Naive thymus-derived CD4-positive, alpha-beta T cell (primary cell): ENCODE measurements around the gene ZNF165. TPM values are rescaled to one million over a fixed set of nuclear protein-coding genes. Genes with fewer than 3 reads are reported as not detected.
A peak's percentile ranks its signal among the peaks of the same experiment; 100 is the strongest.

Experiments used
- ATAC-seq: fragments of 150-1000 bp; cut with Tn5 transposase; 2 replicates; pipeline ENCODE4 v1.10.0; 2021; ENCODE audit warnings: mild to moderate bottlenecking, moderate library complexity
- CTCF ChIA-PET: fragments of 350-600 bp; sonication (Branson Sonifier 250); formaldehyde crosslinking; loops from one replicate; lab custom pipeline; 2021; ENCODE audit warnings: antibody characterized with exemption; lab: Charles Lee
- POLR2A ChIA-PET: fragments of 350-600 bp; sonication (Branson Sonifier 250); formaldehyde crosslinking; loops from one replicate; lab custom pipeline; 2021; ENCODE audit warnings: antibody characterized with exemption, inconsistent platforms; lab: Charles Lee
- DNase-seq, 9 donors: peaks; one replicate each; pipeline versions ENCODE4 v3.0.0 to v3.0.0-alpha.2; 2020 to 2022; ENCODE audit warnings: mixed read lengths in 1 of 9
- H3K27ac ChIP-seq: one replicate; pipeline ENCODE4 v1.7.0; 2013; ENCODE audit warnings: mild to moderate bottlenecking, low read depth, low read length, moderate library complexity
- H3K27me3 ChIP-seq, 2 donors: one replicate each; pipeline ENCODE4 v1.7.0; 2013; ENCODE audit warnings: low read length in 2 of 2, mild to moderate bottlenecking in 2 of 2, moderate library complexity in 2 of 2; ENCODE audit not compliant: control insufficient read depth in 2 of 2, insufficient read depth in 2 of 2
- H3K36me3 ChIP-seq, 3 experiments: 1 replicate in 2 of 3; 2 replicates in 1 of 3; pipeline ENCODE4 v1.7.0; 2013; ENCODE audit warnings: low read length in 3 of 3, mild to moderate bottlenecking in 3 of 3, moderate library complexity in 1 of 3; ENCODE audit not compliant: insufficient read depth in 3 of 3, control insufficient read depth in 2 of 3
- H3K4me1 ChIP-seq, 2 donors: one replicate each; pipeline ENCODE4 v1.7.0; 2013; ENCODE audit warnings: low read length in 2 of 2, mild to moderate bottlenecking in 2 of 2, moderate library complexity in 1 of 2; ENCODE audit not compliant: control insufficient read depth in 2 of 2, insufficient read depth in 2 of 2
- H3K4me3 ChIP-seq: 2 replicates; pipeline ENCODE4 v1.7.0; 2013; ENCODE audit warnings: mild to moderate bottlenecking, low read length
- H3K9me3 ChIP-seq, 3 experiments: 1 replicate in 2 of 3; 2 replicates in 1 of 3; pipeline ENCODE4 v1.7.0; 2013; ENCODE audit warnings: low read length in 3 of 3; ENCODE audit not compliant: control insufficient read depth in 2 of 3
- H3K27ac Mint-ChIP-seq, 9 donors: one replicate each; pipeline ENCODE4 v1.8.0; 2020 to 2022; ENCODE audit warnings: mixed read lengths in 9 of 9, mild to moderate bottlenecking in 8 of 9, moderate library complexity in 5 of 9, inconsistent platforms in 2 of 9
- H3K27me3 Mint-ChIP-seq, 5 donors: one replicate each; pipeline ENCODE4 v1.8.0; 2021 to 2022; ENCODE audit warnings: mixed read lengths in 5 of 5, mild to moderate bottlenecking in 1 of 5
- H3K36me3 Mint-ChIP-seq, 5 donors: one replicate each; pipeline ENCODE4 v1.8.0; 2020 to 2022; ENCODE audit warnings: mixed read lengths in 5 of 5, mild to moderate bottlenecking in 3 of 5, inconsistent platforms in 1 of 5
- H3K4me1 Mint-ChIP-seq, 7 donors: one replicate each; pipeline ENCODE4 v1.8.0; 2020 to 2022; ENCODE audit warnings: mixed read lengths in 7 of 7, mild to moderate bottlenecking in 3 of 7, inconsistent platforms in 1 of 7
- H3K4me3 Mint-ChIP-seq, 10 donors: one replicate each; pipeline ENCODE4 v1.8.0; 2020 to 2022; ENCODE audit warnings: mild to moderate bottlenecking in 10 of 10, mixed read lengths in 10 of 10, moderate library complexity in 6 of 10, inconsistent platforms in 2 of 10
- H3K9me3 Mint-ChIP-seq, 11 donors: one replicate each; pipeline ENCODE4 v1.8.0; 2020 to 2022; ENCODE audit warnings: mixed read lengths in 11 of 11, mild to moderate bottlenecking in 4 of 11, inconsistent platforms in 1 of 11, moderate library complexity in 1 of 11
- intact Hi-C, 2 donors: fragments of 100-400 bp; cut with micrococcal nuclease; formaldehyde crosslinking; loops; one replicate each; pipeline ENCODE4 v1.15.1; 2023
- polyA plus RNA-seq, 2 donors: library from polyadenylated mRNA; unstranded; fragments of 300-500 nt; fragmentation: Illumina TruSeq; gene quantifications; one replicate each; pipeline ENCODE4 v1.2.3, GENCODE V29; 2021
- total RNA-seq, 6 experiments: library from RNA in 5 of 6; stranded (reverse) in 5 of 6; gene quantifications; 1 replicate in 5 of 6; 2 replicates in 1 of 6; pipeline ENCODE4 v1.2.3 and lab custom pipeline; 2021 to 2026

ZNF165 gene
- total and polyA plus RNA-seq, 7 experiments from 2014 or later = 0.41 to 6.5 (median 1.1) TPM

GRCh38 chr6:28124971-28125353 is 44.6 kb downstream of the ZNF165 start:
- Histone ChIP-seq H3K4me1 (peaks cover 12 to 16% of the 10 kb centered on the region in 2 donors), H3K27ac (peak overlapping the region; percentile 93), H3K27me3 (no peaks in the 10 kb centered on the region), H3K9me3 (no peaks in the 10 kb centered on the region), H3K4me3 (peak overlapping the region; percentile 86), H3K36me3 (peaks cover 0 to 25% (median 0%) of the 10 kb centered on the region in 3 experiments)
- peak overlapping the region; percentile 83 to 99 (median 96) for H3K27ac Mint-ChIP-seq
- no peaks in the 10 kb centered on the region for H3K9me3 Mint-ChIP-seq
- no peaks in the 10 kb centered on the region for H3K27me3 Mint-ChIP-seq
- ChIA-PET CTCF (interaction anchor here (0.7 to 2.1 kb wide), 3 partner anchors 9 to 20 kb away, joined by 3 to 4 read pairs (median 3); no protein-coding TSS in a partner anchor), POLR2A (interaction anchor here (0.9 to 7.6 kb wide), 8 partner anchors 14 to 294 kb away, joined by 3 to 75 read pairs (median 4); partner anchors contain the start of genes ZKSCAN4, ZKSCAN8 and ZSCAN26)
- H3K4me3 Mint-ChIP-seq = peak overlapping the region; percentile 80 to 98 (median 95)
- DNase-seq (peak in 6 of 9 donors; percentile 40 to 70 (median 56)), ATAC-seq (peak; percentile 80)
- intact Hi-C loops = loop anchor here (1.0 kb wide), 8 partner anchors 11 to 274 kb away; partner anchors contain the start of genes ZKSCAN8 (in 2 of the 2), ZKSCAN4 (in 1 of the 2), ZSCAN12 (in 1 of the 2) and ZSCAN26 (in 1 of the 2)
- peaks cover 0 to 35% (median 9%) of the 10 kb centered on the region in 5 donors for H3K36me3 Mint-ChIP-seq
- H3K4me1 Mint-ChIP-seq = peaks cover 35 to 60% (median 51%) of the 10 kb centered on the region in 7 donors

GRCh38 chr6:28125401-28125800 is 45.0 kb downstream of the ZNF165 start:
- peaks cover 0 to 21% (median 0%) of the 10 kb centered on the region in 3 experiments for H3K36me3 ChIP-seq
- Mint-ChIP-seq H3K4me1 (peaks cover 35 to 63% (median 52%) of the 10 kb centered on the region in 7 donors), H3K27me3 (no peaks in the 10 kb centered on the region), H3K4me3 (peak overlapping the region; percentile 80 to 98 (median 95)), H3K27ac (peak overlapping the region; percentile 83 to 99 (median 96)), H3K9me3 (no peaks in the 10 kb centered on the region), H3K36me3 (peaks cover 0 to 30% (median 6%) of the 10 kb centered on the region in 5 donors)
- CTCF ChIA-PET = interaction anchor here (0.7 to 2.1 kb wide), 3 partner anchors 11 to 231 kb away, joined by 3 to 4 read pairs (median 4); no protein-coding TSS in a partner anchor
- H3K4me3 ChIP-seq = peak overlapping the region; percentile 19
- peak overlapping the region; percentile 93 for H3K27ac ChIP-seq
- intact Hi-C loops = no loop called here
- H3K27me3 ChIP-seq = no peaks in the 10 kb centered on the region
- ATAC-seq (peak; percentile 33), DNase-seq (peak in 5 of 9 donors; percentile 11 to 28 (median 15))
- H3K4me1 ChIP-seq = peaks cover 12 to 16% of the 10 kb centered on the region in 2 donors
- H3K9me3 ChIP-seq = no peaks in the 10 kb centered on the region
- POLR2A ChIA-PET = interaction anchor here (0.9 to 7.6 kb wide), 4 partner anchors 14 to 232 kb away, joined by 3 to 75 read pairs (median 4); partner anchors contain the start of gene ZKSCAN8

- Mint-ChIP-seq H3K27ac (peak overlapping the region in 8 of 9 donors; percentile 14 to 82 (median 68)), H3K4me1 (peaks cover 26 to 74% (median 64%) of the 10 kb centered on the region in 7 donors), H3K4me3 (peak overlapping the region in 3 of 10 donors; percentile 11 to 31 (median 23)), H3K9me3 (peaks cover 0 to 1% (median 0%) of the 10 kb centered on the region in 11 donors), H3K36me3 (peaks cover 0 to 9% (median 0%) of the 10 kb centered on the region in 5 donors), H3K27me3 (no peaks in the 10 kb centered on the region)
- Histone ChIP-seq H3K27me3 (no peaks in the 10 kb centered on the region), H3K36me3 (peaks cover 0 to 11% (median 0%) of the 10 kb centered on the region in 3 experiments), H3K27ac (peak overlapping the region; percentile 29), H3K4me1 (peaks cover 10 to 11% of the 10 kb centered on the region in 2 donors), H3K4me3 (no peak overlapping the region), H3K9me3 (no peaks in the 10 kb centered on the region)
- ATAC-seq (no peak), DNase-seq (peak in 5 of 9 donors; percentile 7 to 31 (median 15))
- intact Hi-C loops = loop anchor here (1.0 to 10.0 kb wide), 5 partner anchors 222 to 1979 kb away; partner anchors contain the start of gene ZNF311 (in 1 of the 2)
- CTCF ChIA-PET = interaction anchor here (0.7 to 1.5 kb wide), 2 partner anchors 9 to 222 kb away, joined by 3 to 4 read pairs; partner anchors contain the start of gene ZSCAN16
- POLR2A ChIA-PET = interaction anchor here (0.6 kb wide), 1 partner anchor 26 kb away, joined by 3 read pairs; no protein-coding TSS in a partner anchor
Observed at GRCh38 chr6:28134015-28134414, 53.6 kb downstream of the ZNF165 start.

- no peak overlapping the region for H3K4me3 ChIP-seq
- H3K4me1 ChIP-seq = peaks cover 10 to 11% of the 10 kb centered on the region in 2 donors
- ChIA-PET POLR2A (interaction anchor here (0.6 kb wide), 1 partner anchor 26 kb away, joined by 3 read pairs; no protein-coding TSS in a partner anchor), CTCF (interaction anchor here (0.7 to 1.5 kb wide), 2 partner anchors 10 to 221 kb away, joined by 3 to 4 read pairs; partner anchors contain the start of gene ZSCAN16)
- intact Hi-C loops = loop anchor here (1.0 to 10.0 kb wide), 7 partner anchors 222 to 1980 kb away; partner anchors contain the start of gene ZNF311 (in 1 of the 2)
- ATAC-seq (no peak), DNase-seq (no peak)
- Mint-ChIP-seq H3K27me3 (no peaks in the 10 kb centered on the region), H3K36me3 (peaks cover 0 to 3% (median 0%) of the 10 kb centered on the region in 5 donors), H3K4me3 (peak overlapping the region in 1 of 10 donors; percentile 42), H3K9me3 (peaks cover 0 to 1% (median 0%) of the 10 kb centered on the region in 11 donors), H3K27ac (peak overlapping the region in 5 of 9 donors; percentile 14 to 82 (median 66)), H3K4me1 (peaks cover 25 to 67% (median 57%) of the 10 kb centered on the region in 7 donors)
- H3K36me3 ChIP-seq = peaks cover 0 to 5% (median 0%) of the 10 kb centered on the region in 3 experiments
- H3K27me3 ChIP-seq = no peaks in the 10 kb centered on the region
- peak overlapping the region; percentile 29 for H3K27ac ChIP-seq
- H3K9me3 ChIP-seq = no peaks in the 10 kb centered on the region
Observed at GRCh38 chr6:28134716-28135115, 54.3 kb downstream of the ZNF165 start.

- Histone ChIP-seq H3K27me3 (no peaks in the 10 kb centered on the region), H3K9me3 (no peaks in the 10 kb centered on the region), H3K27ac (peak overlapping the region; percentile 98), H3K4me3 (no peak overlapping the region), H3K36me3 (peaks cover 0 to 4% (median 0%) of the 10 kb centered on the region in 3 experiments), H3K4me1 (peaks cover 10 to 12% of the 10 kb centered on the region in 2 donors)
- Mint-ChIP-seq H3K27ac (peak overlapping the region; percentile 91 to 100 (median 97)), H3K9me3 (peaks cover 0 to 1% (median 0%) of the 10 kb centered on the region in 11 donors), H3K27me3 (no peaks in the 10 kb centered on the region), H3K36me3 (peaks cover 0 to 3% (median 0%) of the 10 kb centered on the region in 5 donors), H3K4me1 (peaks cover 25 to 71% (median 61%) of the 10 kb centered on the region in 7 donors), H3K4me3 (peak overlapping the region; percentile 91 to 100 (median 94))
- no peak for DNase-seq
- ChIA-PET CTCF (interaction anchor here (0.9 kb wide), 1 partner anchor 10 kb away, joined by 3 read pairs; no protein-coding TSS in a partner anchor), POLR2A (interaction anchor here (1.2 to 2.3 kb wide), 3 partner anchors 30 to 221 kb away, joined by 3 to 19 read pairs (median 6); partner anchors contain the start of gene ZSCAN26)
- no peak for ATAC-seq
- intact Hi-C loops = loop anchor here (5.0 to 10.0 kb wide), 6 partner anchors 233 to 1981 kb away; partner anchors contain the start of gene ZNF311 (in 1 of the 2)
Observed at GRCh38 chr6:28135393-28135792, 55.0 kb downstream of the ZNF165 start.
